GM19455 (cell line): ENCODE measurements around the gene KCTD8.
"Not testable (repeated sequence)": the region's sequence is repeated elsewhere in the genome, so short reads cannot be mapped to it uniquely, and the experiment has no call there.

Source experiments
- ATAC-seq: cut with Tn5 transposase; IDR thresholded peaks from one replicate; pipeline ENCODE4 v1.9.1; 2021; ENCODE audit not compliant: unreplicated experiment

KCTD8 gene

GRCh38 chr4:44342800-44343199 lies 105.8 kb downstream of the KCTD8 start:
- no peak for ATAC-seq

- ATAC-seq = no peak
Observed at GRCh38 chr4:44326741-44327140, 121.9 kb downstream of the KCTD8 start.

GRCh38 chr4:44320833-44321232 lies 127.8 kb downstream of the KCTD8 start:
- ATAC-seq = no peak

- ATAC-seq = no peak
Observed at GRCh38 chr4:44319129-44319528, 129.5 kb downstream of the KCTD8 start.

GRCh38 chr4:44313702-44314101 lies 134.9 kb downstream of the KCTD8 start:
- ATAC-seq = no peak

GRCh38 chr4:44287505-44287904 lies 161.1 kb downstream of the KCTD8 start:
- ATAC-seq = no peak

GRCh38 chr4:44279469-44279868 lies 169.1 kb downstream of the KCTD8 start:
- no peak for ATAC-seq

- ATAC-seq = no peak
Observed at GRCh38 chr4:44279066-44279465, 169.5 kb downstream of the KCTD8 start.

- no peak for ATAC-seq
Observed at GRCh38 chr4:44257461-44257860, 191.1 kb downstream of the KCTD8 start.

GRCh38 chr4:44256414-44256813 lies 192.2 kb downstream of the KCTD8 start:
- ATAC-seq = no peak

GRCh38 chr4:44237643-44238042 lies 211.0 kb downstream of the KCTD8 start:
- no peak for ATAC-seq

GRCh38 chr4:44235897-44236296 lies 212.7 kb downstream of the KCTD8 start:
- ATAC-seq = no peak

GRCh38 chr4:44232262-44232661 lies 216.3 kb downstream of the KCTD8 start:
- no peak for ATAC-seq

- ATAC-seq = no peak
Observed at GRCh38 chr4:44231006-44231405, 217.6 kb downstream of the KCTD8 start.

- ATAC-seq = no peak
Observed at GRCh38 chr4:44228326-44228725, 220.3 kb downstream of the KCTD8 start.

- ATAC-seq = no peak
Observed at GRCh38 chr4:44221407-44221806, 227.2 kb downstream of the KCTD8 start.

GRCh38 chr4:44210750-44211149 lies 237.9 kb downstream of the KCTD8 start:
- no peak for ATAC-seq

- ATAC-seq = no peak
Observed at GRCh38 chr4:44196796-44197195, 251.8 kb downstream of the KCTD8 start.

- ATAC-seq = no peak
Observed at GRCh38 chr4:44194365-44194764, 254.2 kb downstream of the KCTD8 start.

- ATAC-seq = no peak
Observed at GRCh38 chr4:44186850-44187246, 261.8 kb downstream of the KCTD8 start.

- no peak for ATAC-seq
Observed at GRCh38 chr4:44186096-44186849, 262.3 kb downstream of the KCTD8 start.

- not testable (repeated sequence) for ATAC-seq
Observed at GRCh38 chr4:44181491-44182349, 266.9 kb downstream of the KCTD8 start.
